Dermis lymphatic vessel endothelial cell (primary cell): Measurements from ENCODE around the gene PEG3. TPM values are rescaled to one million over a fixed set of nuclear protein-coding genes. Genes with fewer than 3 reads are reported as not detected.

ENCODE experiments used
- total RNA-seq: library from RNA; depleted of rRNA; stranded (reverse); fragments of >200 nt; gene quantifications from 2 replicates; pipeline ENCODE4 v1.2.1, GENCODE V29; 2014

Gene PEG3
- 0.17 and 0.22 TPM in 2 replicates for total RNA-seq

DNA sequence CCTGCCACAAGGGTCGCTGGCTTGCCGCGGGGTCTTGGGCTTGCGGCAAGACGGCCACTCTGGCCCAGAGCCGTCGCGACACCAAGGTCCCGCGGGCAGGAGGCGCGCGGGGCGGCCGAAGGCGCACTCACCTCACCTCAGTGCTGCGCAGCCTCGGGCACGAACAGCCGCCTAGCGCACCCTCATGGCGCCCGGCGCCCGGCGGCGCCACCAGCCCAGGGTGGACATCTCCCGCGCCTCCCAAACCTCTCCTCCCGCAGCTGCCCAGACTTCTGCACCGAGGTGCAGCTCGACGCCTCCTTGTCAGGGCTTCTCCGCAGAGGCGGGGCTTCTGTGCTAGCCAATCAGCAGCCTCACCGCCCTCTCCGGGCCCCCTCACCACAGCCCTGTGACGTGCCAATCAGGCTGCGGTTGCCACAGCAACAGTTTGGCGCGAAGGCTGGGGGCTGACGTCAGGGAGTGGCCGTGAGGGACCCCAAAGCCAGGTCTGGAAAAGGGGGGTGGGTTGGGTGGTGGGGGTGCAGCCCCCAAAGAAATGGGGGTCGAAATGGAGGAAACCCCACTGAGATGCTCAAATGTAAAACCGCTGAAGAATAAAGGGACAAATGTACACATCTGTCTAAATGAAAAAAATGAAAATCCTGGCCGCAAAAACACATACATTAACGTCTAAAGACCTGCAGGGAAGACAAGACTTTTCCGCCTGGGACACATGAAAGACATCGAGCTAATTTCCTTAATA, at the start of gene PEG3, which contains the start of gene ZIM2:
Gene PEG3 (minus strand): TSS at position 276 of the 742 bp plus-strand sequence. CDS start 16,071 bp downstream, outside the sequence.
Gene ZIM2 (minus strand): TSS at position 276 of the 742 bp plus-strand sequence. CDS start 16,449 bp downstream, outside the sequence.

Other genes with a start within 250 kb of the PEG3 start
- gene ZNF71, start 245.4 kb downstream of the PEG3 start, total RNA-seq = 9.1 and 10.3 TPM in 2 replicates
- 0.33 and 0.34 TPM in 2 replicates for gene SMIM17, start 197.6 kb downstream of the PEG3 start, total RNA-seq
- under 0.01 TPM in 1 of 2 replicates, not detected in the other for gene ZNF835, start 169.0 kb downstream of the PEG3 start, total RNA-seq
- gene ZIM2, start within 50 bp of the PEG3 start, total RNA-seq = not detected in 2 replicates